ENCODE measurements around the gene TAS2R60.
"Not testable (repeated sequence)": the region's sequence is repeated elsewhere in the genome, so short reads cannot be mapped to it uniquely, and the experiment has no call there.

GRCh38 chr7:143472071-143472689 is 28.9 kb downstream of the TAS2R60 start:
- TF ChIP-seq CTCF (IDR thresholded peaks at IDR 0.05); CBFB (CRISPR knock-in tag; IDR thresholded peaks at IDR 0.05; ENCODE audit: low read depth); ZNF121 (CRISPR knock-in tag; IDR thresholded peaks at IDR 0.05); IRF2 (CRISPR knock-in tag; IDR thresholded peaks at IDR 0.05; ENCODE audit: borderline replicate concordance, low read depth); ZBTB21 (CRISPR knock-in tag; IDR thresholded peaks at IDR 0.05; ENCODE audit: borderline replicate concordance); ESRRA (CRISPR knock-in tag; IDR thresholded peaks at IDR 0.05; ENCODE audit: borderline replicate concordance); ATF1 (CRISPR knock-in tag; IDR thresholded peaks at IDR 0.05): not testable (repeated sequence)

All from WTC11 (cell line).